ENCODE measurements around the gene AMPD1. TPM values are rescaled to one million over a fixed set of nuclear protein-coding genes. Genes with fewer than 3 reads are reported as not detected.

AMPD1 gene
- total RNA-seq, 5 donors from 2014 or later (not counting 1 experiment from before 2014, with no cell fraction given) = 0.33 TPM; not detected in 4

DNA sequence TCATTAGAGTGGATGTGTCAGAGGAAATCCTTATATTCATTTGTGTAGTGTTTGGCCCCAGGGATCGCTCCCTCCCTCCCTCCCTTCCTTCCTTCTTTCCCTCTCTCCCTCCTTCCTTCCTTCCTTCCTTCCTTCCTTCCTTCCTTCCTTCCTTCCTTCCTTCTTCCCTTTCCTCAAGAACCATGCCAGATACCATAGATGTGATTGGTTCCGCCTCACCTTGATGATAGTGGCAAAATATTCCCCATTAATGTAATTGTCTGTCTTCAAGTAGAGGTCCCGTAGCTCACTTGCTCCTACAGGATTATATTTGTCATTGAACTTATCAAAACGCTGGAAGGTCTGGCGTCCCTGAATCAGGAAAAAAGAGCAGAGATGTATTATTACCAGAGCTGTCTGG lies 17.7 kb downstream of the AMPD1 start:
- H3K4me3 Mint-ChIP-seq = no peak overlapping the region
- Histone ChIP-seq H3K36me3 (ENCODE audit: control insufficient read depth in 2 of 2, extremely low read depth in 1 of 2, insufficient read depth in 1 of 2, low read length in 1 of 2) (no peaks in the 10 kb centered on the region), H3K27ac (ENCODE audit: low read length) (no peak overlapping the region), H3K4me1 (ENCODE audit: control insufficient read depth in 1 of 2, extremely low read depth in 1 of 2, insufficient read depth in 2 of 2, low read length in 2 of 2) (no peaks in the 10 kb centered on the region), H3K27me3 (replicated peaks in 1 of 2; ENCODE audit: control insufficient read depth in 2 of 2, extremely low read depth in 1 of 2, insufficient read depth in 2 of 2, low read length in 1 of 2) (peaks cover 7 to 11% of the 10 kb centered on the region in 2 experiments), H3K9me3 (no peaks in the 10 kb centered on the region), H3K4me3 (ENCODE audit: control insufficient read depth in 1 of 2, extremely low read depth in 1 of 2, low read length in 1 of 2) (no peak overlapping the region)
- ChIA-PET CTCF (interaction anchor here (0.5 kb wide), 2 partner anchors 8 to 121 kb away, joined by 3 read pairs; partner anchors contain the start of gene DENND2C (in 1 of the 2)), POLR2A (no interaction called here)
- ATAC-seq (replicated peaks in 1 of 4) = no peak
- H3K4me1 Mint-ChIP-seq = no peaks in the 10 kb centered on the region
- H3K9me3 Mint-ChIP-seq = no peaks in the 10 kb centered on the region
- H3K27me3 Mint-ChIP-seq = peaks cover 21 to 35% of the 10 kb centered on the region in 2 donors
- 77% methylated on average over 2 of the region's 5 CpGs for WGBS (ENCODE audit: insufficient coverage)
- H3K36me3 Mint-ChIP-seq = no peaks in the 10 kb centered on the region
- H3K27ac Mint-ChIP-seq = no peak overlapping the region
- no peak for DNase-seq

- H3K4me1 ChIP-seq (ENCODE audit: control insufficient read depth in 1 of 2, extremely low read depth in 1 of 2, insufficient read depth in 2 of 2, low read length in 2 of 2) = no peaks in the 10 kb centered on the region
- ChIA-PET CTCF (interaction anchor here in 1 of 2 donors (0.6 kb wide), 1 partner anchor 396 kb away, joined by 4 read pairs; no protein-coding TSS in a partner anchor), POLR2A (no interaction called here)
- no peak overlapping the region for H3K4me3 ChIP-seq (ENCODE audit: control insufficient read depth in 1 of 2, extremely low read depth in 1 of 2, low read length in 1 of 2)
- no peak overlapping the region for H3K27ac ChIP-seq (ENCODE audit: low read length)
- peaks cover 18 to 32% of the 10 kb centered on the region in 2 donors for H3K27me3 Mint-ChIP-seq
- H3K27ac Mint-ChIP-seq = no peak overlapping the region
- DNase-seq (no peak), ATAC-seq (replicated peaks in 1 of 4) (no peak)
- peaks cover 7 to 14% of the 10 kb centered on the region in 2 experiments for H3K27me3 ChIP-seq (replicated peaks in 1 of 2; ENCODE audit: control insufficient read depth in 2 of 2, extremely low read depth in 1 of 2, insufficient read depth in 2 of 2, low read length in 1 of 2)
- WGBS (ENCODE audit: insufficient coverage) = no CpG with 5 or more reads among the region's 1 CpG
- no peaks in the 10 kb centered on the region for H3K4me1 Mint-ChIP-seq
- no peak overlapping the region for H3K4me3 Mint-ChIP-seq
- H3K36me3 ChIP-seq (ENCODE audit: control insufficient read depth in 2 of 2, extremely low read depth in 1 of 2, insufficient read depth in 1 of 2, low read length in 1 of 2) = no peaks in the 10 kb centered on the region
- no peaks in the 10 kb centered on the region for H3K9me3 ChIP-seq
- no peaks in the 10 kb centered on the region for H3K9me3 Mint-ChIP-seq
- H3K36me3 Mint-ChIP-seq = no peaks in the 10 kb centered on the region
Observed at GRCh38 chr1:114676115-114676514, 19.2 kb downstream of the AMPD1 start.

- Mint-ChIP-seq H3K36me3 (no peaks in the 10 kb centered on the region), H3K27me3 (peaks cover 11 to 18% of the 10 kb centered on the region in 2 donors), H3K4me3 (no peak overlapping the region), H3K4me1 (peaks cover 0 to 10% (median 9%) of the 10 kb centered on the region in 3 donors), H3K27ac (no peak overlapping the region), H3K9me3 (no peaks in the 10 kb centered on the region)
- WGBS (ENCODE audit: insufficient coverage) = 82% methylated on average over 6 of the region's 7 CpGs
- no peak for DNase-seq
- peaks cover 0 to 11% of the 10 kb centered on the region in 2 experiments for H3K4me1 ChIP-seq (ENCODE audit: control insufficient read depth in 1 of 2, extremely low read depth in 1 of 2, insufficient read depth in 2 of 2, low read length in 2 of 2)
- ChIA-PET POLR2A (interaction anchor here in 1 of 2 donors (0.6 kb wide), 1 partner anchor 96 kb away, joined by 3 read pairs; no protein-coding TSS in a partner anchor), CTCF (interaction anchor here (0.5 to 1.2 kb wide), 5 partner anchors 23 to 244 kb away, joined by 3 to 5 read pairs (median 4); partner anchors contain the start of genes AMPD1 (in 1 of the 2) and NRAS (in 1 of the 2))
- H3K36me3 ChIP-seq (ENCODE audit: control insufficient read depth in 2 of 2, extremely low read depth in 1 of 2, insufficient read depth in 1 of 2, low read length in 1 of 2) = no peaks in the 10 kb centered on the region
- no peak for ATAC-seq (replicated peaks in 1 of 4)
- peaks cover 7 to 14% of the 10 kb centered on the region in 2 experiments for H3K27me3 ChIP-seq (replicated peaks in 1 of 2; ENCODE audit: control insufficient read depth in 2 of 2, extremely low read depth in 1 of 2, insufficient read depth in 2 of 2, low read length in 1 of 2)
- no peak overlapping the region for H3K4me3 ChIP-seq (ENCODE audit: control insufficient read depth in 1 of 2, extremely low read depth in 1 of 2, low read length in 1 of 2)
- H3K9me3 ChIP-seq = no peaks in the 10 kb centered on the region
- H3K27ac ChIP-seq (ENCODE audit: low read length) = no peak overlapping the region
Observed at GRCh38 chr1:114671939-114672275, 23.4 kb downstream of the AMPD1 start.

GRCh38 chr1:114671011-114671938 lies 24.1 kb downstream of the AMPD1 start:
- Histone ChIP-seq H3K27me3 (replicated peaks in 1 of 2; ENCODE audit: control insufficient read depth in 2 of 2, extremely low read depth in 1 of 2, insufficient read depth in 2 of 2, low read length in 1 of 2) (peaks cover 10 to 14% of the 10 kb centered on the region in 2 experiments), H3K36me3 (ENCODE audit: control insufficient read depth in 2 of 2, extremely low read depth in 1 of 2, insufficient read depth in 1 of 2, low read length in 1 of 2) (no peaks in the 10 kb centered on the region), H3K9me3 (no peaks in the 10 kb centered on the region), H3K27ac (ENCODE audit: low read length) (no peak overlapping the region), H3K4me3 (ENCODE audit: control insufficient read depth in 1 of 2, extremely low read depth in 1 of 2, low read length in 1 of 2) (no peak overlapping the region), H3K4me1 (ENCODE audit: control insufficient read depth in 1 of 2, extremely low read depth in 1 of 2, insufficient read depth in 2 of 2, low read length in 2 of 2) (peaks cover 0 to 11% of the 10 kb centered on the region in 2 experiments)
- H3K9me3 Mint-ChIP-seq = no peaks in the 10 kb centered on the region
- H3K27me3 Mint-ChIP-seq = peaks cover 14% of the 10 kb centered on the region in 2 donors
- no peaks in the 10 kb centered on the region for H3K36me3 Mint-ChIP-seq
- POLR2A ChIA-PET = interaction anchor here (0.6 to 0.7 kb wide), 3 partner anchors 42 to 399 kb away, joined by 3 to 4 read pairs (median 3); no protein-coding TSS in a partner anchor
- ATAC-seq (replicated peaks in 1 of 4) = no peak
- peaks cover 0 to 10% (median 9%) of the 10 kb centered on the region in 3 donors for H3K4me1 Mint-ChIP-seq
- no peak overlapping the region for H3K27ac Mint-ChIP-seq
- H3K4me3 Mint-ChIP-seq = peak overlapping the region; percentile 29 to 89 (median 46)
- peak in 1 of 35 experiments; percentile 33 for DNase-seq
- WGBS (ENCODE audit: insufficient coverage) = 95% methylated on average over 3 of the region's 9 CpGs
- CTCF ChIA-PET = interaction anchor here (0.6 to 1.2 kb wide), 4 partner anchors 24 to 233 kb away, joined by 3 to 4 read pairs (median 4); partner anchors contain the start of genes AMPD1 (in 1 of the 2) and NRAS (in 1 of the 2)

DNA sequence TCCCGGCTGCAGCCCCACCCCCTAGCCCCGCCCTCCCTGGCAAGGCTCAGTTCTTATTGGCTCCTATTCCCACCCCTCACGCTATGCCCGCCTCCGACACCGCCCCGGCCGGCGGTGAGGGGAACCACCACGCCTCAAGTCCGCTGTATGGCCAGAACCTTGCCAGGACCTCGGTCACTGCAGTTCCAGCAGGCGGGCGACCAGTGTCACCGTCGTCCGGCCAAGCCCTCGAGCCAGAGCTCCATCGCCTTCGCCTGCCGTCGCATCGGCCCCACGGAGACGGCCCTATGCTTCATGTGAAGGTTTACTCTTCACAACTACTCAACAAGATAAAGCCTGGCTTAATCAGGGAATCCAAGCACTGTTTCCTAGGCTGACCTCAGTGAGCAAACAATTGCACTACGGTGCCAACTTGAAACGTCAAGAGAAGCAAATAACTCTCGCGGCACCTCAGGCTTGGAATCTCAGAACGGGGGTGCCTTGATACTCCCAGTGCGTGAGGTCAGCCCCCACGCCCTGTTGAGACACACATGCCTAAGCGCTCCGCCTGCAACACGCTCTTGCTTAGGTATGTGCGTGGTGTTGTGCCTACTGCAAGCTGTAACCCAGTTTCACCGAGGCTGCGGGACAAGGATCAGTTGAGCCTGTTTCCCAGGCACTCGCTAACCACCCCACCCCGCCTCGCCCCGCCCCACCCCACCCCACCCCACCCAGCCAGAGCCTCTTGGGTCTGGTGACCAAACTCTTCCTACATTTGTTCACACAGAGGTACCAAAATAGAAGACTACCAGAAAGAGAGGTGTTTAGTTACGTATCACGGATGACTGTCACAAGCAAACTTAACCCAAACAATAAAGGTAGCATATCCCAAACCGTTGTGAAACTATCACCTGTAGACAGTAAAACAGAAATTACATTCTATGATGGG lies 25.0 kb downstream of the AMPD1 start:
- peaks cover 13 to 15% of the 10 kb centered on the region in 2 donors for H3K27me3 Mint-ChIP-seq
- Histone ChIP-seq H3K36me3 (ENCODE audit: control insufficient read depth in 2 of 2, extremely low read depth in 1 of 2, insufficient read depth in 1 of 2, low read length in 1 of 2) (no peaks in the 10 kb centered on the region), H3K27ac (ENCODE audit: low read length) (no peak overlapping the region), H3K27me3 (replicated peaks in 1 of 2; ENCODE audit: control insufficient read depth in 2 of 2, extremely low read depth in 1 of 2, insufficient read depth in 2 of 2, low read length in 1 of 2) (peaks cover 6 to 16% of the 10 kb centered on the region in 2 experiments), H3K4me3 (ENCODE audit: control insufficient read depth in 1 of 2, extremely low read depth in 1 of 2, low read length in 1 of 2) (peak overlapping the region; percentile 76 to 82), H3K4me1 (ENCODE audit: control insufficient read depth in 1 of 2, extremely low read depth in 1 of 2, insufficient read depth in 2 of 2, low read length in 2 of 2) (peaks cover 0 to 11% of the 10 kb centered on the region in 2 experiments), H3K9me3 (no peaks in the 10 kb centered on the region)
- H3K4me1 Mint-ChIP-seq = peaks cover 0 to 10% (median 9%) of the 10 kb centered on the region in 3 donors
- 2% methylated on average over 29 of the region's 45 CpGs for WGBS (ENCODE audit: insufficient coverage)
- ATAC-seq (replicated peaks in 1 of 4) (peak; percentile 97 to 99 (median 98)), DNase-seq (peak; percentile 62 to 88 (median 81))
- H3K36me3 Mint-ChIP-seq = no peaks in the 10 kb centered on the region
- ChIA-PET CTCF (interaction anchor here in 1 of 2 donors (0.6 to 0.8 kb wide), 3 partner anchors 7 to 23 kb away, joined by 3 to 6 read pairs (median 3); no protein-coding TSS in a partner anchor), POLR2A (interaction anchor here in 1 of 2 donors (0.6 to 1.1 kb wide), 2 partner anchors 43 to 46 kb away, joined by 3 to 4 read pairs; partner anchors contain the start of gene NRAS)
- H3K9me3 Mint-ChIP-seq = no peaks in the 10 kb centered on the region
- peak overlapping the region; percentile 89 to 96 (median 94) for H3K4me3 Mint-ChIP-seq
- peak overlapping the region; percentile 9 to 79 for H3K27ac Mint-ChIP-seq

Measured in T-cell (primary cell).